Measurements from ENCODE around the gene TXNRD1.

Gene TXNRD1

DNA sequence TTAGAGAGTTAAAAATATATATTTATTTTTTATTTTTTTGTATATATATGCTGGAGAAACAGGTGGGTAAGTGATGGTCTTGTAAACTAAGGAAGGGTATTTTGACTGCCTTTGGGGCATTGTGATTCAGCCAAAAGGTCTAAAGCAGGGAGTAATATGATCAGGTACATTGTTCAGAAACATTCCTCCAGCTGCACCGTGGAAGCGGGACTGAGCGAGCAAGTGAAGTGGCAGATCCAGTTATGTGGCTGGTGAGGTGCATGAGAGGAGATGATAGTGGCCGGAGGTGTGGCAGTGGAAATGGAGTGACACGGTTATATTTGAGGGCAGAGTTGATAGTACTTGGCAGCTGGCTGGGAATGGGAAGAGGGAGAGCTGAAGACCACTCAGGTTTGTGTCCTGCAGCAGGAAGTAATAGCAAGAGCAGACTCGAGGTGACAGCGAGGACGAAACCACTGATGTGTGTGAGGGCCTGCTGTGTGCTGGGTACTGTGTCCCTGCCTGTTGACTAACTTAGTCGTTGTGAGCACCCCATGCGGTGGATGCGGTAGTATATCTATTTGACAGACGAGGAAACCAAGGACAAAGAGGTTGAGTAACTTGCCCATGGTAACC, 127.2 kb downstream of the TXNRD1 start:
- no peak overlapping the region for H3K27ac ChIP-seq
- H3K4me1 ChIP-seq, result no peaks in the 10 kb centered on the region
- no peak overlapping the region for H3K4me3 ChIP-seq
- H3K27me3 ChIP-seq, result no peaks in the 10 kb centered on the region
- no peak overlapping the region for H3K4me2 ChIP-seq
- H3K9ac ChIP-seq, result no peak overlapping the region
- peaks cover 86% of the 10 kb centered on the region for H4K20me1 ChIP-seq
- peaks cover 100% of the 10 kb centered on the region for H3K36me3 ChIP-seq
- no peaks in the 10 kb centered on the region for H3K9me3 ChIP-seq
- no peak for TF ChIP-seq Cebpa-rat (IDR thresholded peaks at IDR 0.05)

DNA sequence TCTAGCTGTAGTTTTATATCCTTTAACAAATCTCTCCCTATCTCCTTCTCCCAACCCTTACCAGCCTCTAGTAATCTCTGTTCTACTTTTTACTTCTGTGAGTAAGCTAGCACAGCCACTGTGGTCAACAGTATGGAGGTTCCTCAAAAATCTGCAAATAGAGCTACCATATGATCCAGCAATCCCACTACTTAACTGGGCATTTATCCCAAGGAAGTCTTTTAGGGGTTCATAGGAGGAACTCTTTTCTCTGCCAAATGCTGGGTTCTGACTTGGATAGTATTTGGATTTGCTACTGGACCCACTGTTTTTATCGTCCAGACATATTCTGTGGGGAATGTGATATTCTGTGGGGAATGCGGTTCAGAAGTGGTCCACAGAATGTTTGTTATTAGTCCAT, 129.1 kb downstream of the TXNRD1 start:
- no peak for TF ChIP-seq Cebpa-rat (IDR thresholded peaks at IDR 0.05)
- H3K4me3 ChIP-seq, result no peak overlapping the region
- H3K27me3 ChIP-seq, result no peaks in the 10 kb centered on the region
- no peak overlapping the region for H3K27ac ChIP-seq
- no peaks in the 10 kb centered on the region for H3K4me1 ChIP-seq
- H3K4me2 ChIP-seq, result no peak overlapping the region
- H4K20me1 ChIP-seq, result peaks cover 91% of the 10 kb centered on the region
- no peak overlapping the region for H3K9ac ChIP-seq
- no peaks in the 10 kb centered on the region for H3K9me3 ChIP-seq
- peaks cover 100% of the 10 kb centered on the region for H3K36me3 ChIP-seq

DNA sequence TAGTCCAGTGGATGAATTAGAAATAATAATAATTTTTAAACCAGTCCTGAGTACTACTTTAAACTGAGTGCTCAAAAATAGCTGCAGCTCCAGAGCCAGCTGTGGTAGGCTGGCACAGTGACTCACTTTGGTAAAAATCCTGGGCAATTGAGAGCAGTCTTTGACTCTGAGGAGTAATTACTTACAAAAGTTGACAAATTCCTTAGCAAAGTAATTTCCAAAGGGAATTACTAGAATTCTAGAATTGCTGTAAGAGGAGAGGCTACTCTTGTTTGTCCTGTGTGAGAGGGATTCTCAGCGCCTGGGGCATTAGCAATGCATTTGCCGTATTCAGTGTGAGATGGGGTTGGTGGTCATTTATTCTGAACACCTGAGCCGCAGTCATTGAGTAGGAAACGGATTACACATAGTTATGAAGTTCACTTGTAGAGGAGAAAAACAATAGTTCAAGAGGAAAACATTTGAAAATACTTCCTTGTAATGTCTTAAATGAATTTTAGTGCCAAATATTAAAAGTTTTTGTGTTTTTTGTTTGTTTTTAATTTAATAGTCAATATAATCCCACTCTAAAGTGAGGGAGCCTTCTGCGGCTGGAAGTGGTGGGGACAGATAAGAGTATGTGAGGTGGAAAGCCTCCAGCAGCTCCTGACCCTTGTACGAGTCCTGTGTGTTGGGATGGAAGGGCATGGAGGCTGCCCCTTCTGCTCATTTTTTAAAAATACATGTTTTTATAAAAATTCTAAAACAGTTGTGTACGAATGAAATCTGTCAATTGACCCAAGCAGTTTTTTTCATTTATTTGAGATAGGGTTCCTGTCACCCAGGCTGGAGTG, 129.9 kb downstream of the TXNRD1 start:
- H3K4me2 ChIP-seq, result no peak overlapping the region
- no peaks in the 10 kb centered on the region for H3K9me3 ChIP-seq
- TF ChIP-seq Cebpa-rat (IDR thresholded peaks at IDR 0.05), result no peak
- no peak overlapping the region for H3K4me3 ChIP-seq
- H3K36me3 ChIP-seq, result peaks cover 100% of the 10 kb centered on the region
- H3K27me3 ChIP-seq, result no peaks in the 10 kb centered on the region
- H3K4me1 ChIP-seq, result no peaks in the 10 kb centered on the region
- no peak overlapping the region for H3K9ac ChIP-seq
- peaks cover 87% of the 10 kb centered on the region for H4K20me1 ChIP-seq
- H3K27ac ChIP-seq, result no peak overlapping the region

DNA sequence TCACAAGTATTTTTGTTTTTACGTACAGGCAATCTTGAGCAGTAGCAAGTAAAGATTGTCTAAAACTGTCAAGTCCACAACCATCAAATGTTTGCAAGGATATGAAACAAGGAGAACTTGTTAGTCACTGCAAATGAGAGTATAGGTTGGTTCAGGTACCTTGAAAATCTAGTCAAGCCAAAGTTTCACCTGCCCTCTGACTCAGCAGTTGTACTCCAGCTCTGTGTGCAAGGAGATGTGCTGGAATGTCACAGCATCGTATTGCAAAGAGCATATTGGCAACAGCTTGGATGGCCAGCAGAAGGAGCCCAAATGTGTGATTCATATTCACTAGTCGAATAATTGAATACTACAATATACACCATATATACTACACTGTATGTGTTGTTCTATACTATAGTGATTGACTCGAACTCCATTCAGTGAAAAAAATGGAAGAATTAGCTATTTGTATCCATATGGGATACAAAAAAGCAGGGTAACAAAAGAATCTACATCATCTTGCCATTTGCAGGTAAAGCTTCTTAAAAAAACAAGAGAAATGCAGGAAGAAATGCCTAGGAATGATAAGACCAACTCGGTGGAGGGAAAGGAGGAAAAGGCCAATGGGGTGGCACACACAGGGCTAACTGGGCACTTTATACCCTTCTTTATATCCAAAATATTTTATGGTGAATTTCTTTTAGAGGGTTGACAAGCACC, 131.9 kb downstream of the TXNRD1 start:
- Histone ChIP-seq H3K4me1 (no peaks in the 10 kb centered on the region), H3K27me3 (no peaks in the 10 kb centered on the region), H3K36me3 (peaks cover 100% of the 10 kb centered on the region), H3K4me2 (no peak overlapping the region), H3K9ac (no peak overlapping the region), H3K4me3 (no peak overlapping the region), H4K20me1 (peaks cover 89% of the 10 kb centered on the region), H3K27ac (no peak overlapping the region), H3K9me3 (no peaks in the 10 kb centered on the region)
- no peak for TF ChIP-seq Cebpa-rat (IDR thresholded peaks at IDR 0.05)

DNA sequence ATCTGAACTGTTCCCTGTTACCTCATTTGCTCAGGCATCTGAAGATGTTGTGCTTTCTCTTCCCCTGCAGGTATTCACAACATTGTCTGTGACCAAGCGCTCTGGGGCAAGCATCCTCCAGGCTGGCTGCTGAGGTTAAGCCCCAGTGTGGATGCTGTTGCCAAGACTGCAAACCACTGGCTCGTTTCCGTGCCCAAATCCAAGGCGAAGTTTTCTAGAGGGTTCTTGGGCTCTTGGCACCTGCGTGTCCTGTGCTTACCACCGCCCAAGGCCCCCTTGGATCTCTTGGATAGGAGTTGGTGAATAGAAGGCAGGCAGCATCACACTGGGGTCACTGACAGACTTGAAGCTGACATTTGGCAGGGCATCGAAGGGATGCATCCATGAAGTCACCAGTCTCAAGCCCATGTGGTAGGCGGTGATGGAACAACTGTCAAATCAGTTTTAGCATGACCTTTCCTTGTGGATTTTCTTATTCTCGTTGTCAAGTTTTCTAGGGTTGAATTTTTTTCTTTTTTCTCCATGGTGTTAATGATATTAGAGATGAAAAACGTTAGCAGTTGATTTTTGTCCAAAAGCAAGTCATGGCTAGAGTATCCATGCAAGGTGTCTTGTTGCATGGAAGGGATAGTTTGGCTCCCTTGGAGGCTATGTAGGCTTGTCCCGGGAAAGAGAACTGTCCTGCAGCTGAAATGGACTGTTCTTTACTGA, 132.9 kb downstream of the TXNRD1 start:
- no peak overlapping the region for H3K4me2 ChIP-seq
- no peak overlapping the region for H3K9ac ChIP-seq
- H3K9me3 ChIP-seq, result no peaks in the 10 kb centered on the region
- no peak overlapping the region for H3K4me3 ChIP-seq
- no peaks in the 10 kb centered on the region for H3K27me3 ChIP-seq
- peaks cover 80% of the 10 kb centered on the region for H4K20me1 ChIP-seq
- H3K36me3 ChIP-seq, result peaks cover 99% of the 10 kb centered on the region
- H3K27ac ChIP-seq, result no peak overlapping the region
- no peaks in the 10 kb centered on the region for H3K4me1 ChIP-seq
- TF ChIP-seq Cebpa-rat (IDR thresholded peaks at IDR 0.05), result no peak

DNA sequence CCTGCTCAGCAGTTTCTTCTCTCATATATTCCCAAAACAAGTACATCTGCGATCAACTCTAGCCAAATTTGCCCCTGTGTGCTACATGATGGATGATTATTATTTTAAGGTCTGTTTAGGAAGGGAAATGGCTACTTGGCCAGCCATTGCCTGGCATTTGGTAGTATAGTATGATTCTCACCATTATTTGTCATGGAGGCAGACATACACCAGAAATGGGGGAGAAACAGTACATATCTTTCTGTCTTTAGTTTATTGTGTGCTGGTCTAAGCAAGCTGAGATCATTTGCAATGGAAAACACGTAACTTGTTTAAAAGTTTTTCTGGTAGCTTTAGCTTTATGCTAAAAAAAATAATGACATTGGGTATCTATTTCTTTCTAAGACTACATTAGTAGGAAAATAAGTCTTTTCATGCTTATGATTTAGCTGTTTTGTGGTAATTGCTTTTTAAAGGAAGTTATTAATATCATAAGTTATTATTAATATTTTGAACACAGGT, 133.5 kb downstream of the TXNRD1 start:
- H3K9me3 ChIP-seq, result no peaks in the 10 kb centered on the region
- no peaks in the 10 kb centered on the region for H3K27me3 ChIP-seq
- H3K4me3 ChIP-seq, result no peak overlapping the region
- no peak overlapping the region for H3K4me2 ChIP-seq
- H3K9ac ChIP-seq, result no peak overlapping the region
- peaks cover 74% of the 10 kb centered on the region for H4K20me1 ChIP-seq
- peaks cover 99% of the 10 kb centered on the region for H3K36me3 ChIP-seq
- TF ChIP-seq Cebpa-rat (IDR thresholded peaks at IDR 0.05), result no peak
- no peak overlapping the region for H3K27ac ChIP-seq
- no peaks in the 10 kb centered on the region for H3K4me1 ChIP-seq

DNA sequence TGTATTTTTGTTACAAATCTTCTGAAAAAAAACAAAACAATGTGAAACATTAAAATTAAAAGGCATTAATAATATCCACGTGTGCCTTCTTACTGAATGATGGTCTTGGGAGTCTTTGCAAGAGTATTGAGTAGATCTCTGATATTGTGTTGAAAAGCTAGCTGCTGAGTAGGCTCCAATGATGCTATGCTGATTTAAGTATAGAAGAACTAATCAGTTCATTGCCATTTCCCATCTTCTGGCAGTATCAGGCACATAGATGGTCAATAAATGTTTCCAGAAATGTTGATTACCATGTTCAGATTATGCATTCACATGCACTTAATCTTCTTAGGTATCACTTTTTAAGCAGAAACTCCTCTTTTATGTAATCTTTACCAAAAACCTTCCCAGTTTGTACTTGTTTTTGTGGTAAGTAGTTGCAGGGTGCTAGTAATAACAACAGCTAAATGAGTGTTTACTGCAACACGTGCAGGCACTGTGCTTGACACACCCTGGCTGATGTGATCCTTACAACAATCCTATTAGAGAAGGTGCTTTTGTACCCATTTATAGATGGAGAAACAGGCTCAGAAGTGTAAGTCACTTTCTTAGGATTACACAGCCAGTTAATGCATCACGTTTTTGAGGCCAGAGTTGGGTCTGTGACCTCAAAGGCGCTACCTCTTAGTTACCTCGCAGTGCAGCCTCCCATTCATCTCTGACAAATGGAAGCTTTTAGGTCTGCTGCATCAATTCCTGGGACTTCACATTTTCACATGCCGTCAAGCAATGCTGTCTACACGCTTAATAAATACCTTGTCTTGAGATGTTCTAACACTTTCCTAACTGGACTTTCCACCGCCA, 134.9 kb downstream of the TXNRD1 start:
- Histone ChIP-seq H3K9ac (no peak overlapping the region), H3K4me1 (no peaks in the 10 kb centered on the region), H4K20me1 (peaks cover 60% of the 10 kb centered on the region), H3K27ac (no peak overlapping the region), H3K9me3 (no peaks in the 10 kb centered on the region), H3K4me3 (no peak overlapping the region), H3K4me2 (no peak overlapping the region), H3K27me3 (no peaks in the 10 kb centered on the region), H3K36me3 (peaks cover 99% of the 10 kb centered on the region)
- no peak for TF ChIP-seq Cebpa-rat (IDR thresholded peaks at IDR 0.05)

DNA sequence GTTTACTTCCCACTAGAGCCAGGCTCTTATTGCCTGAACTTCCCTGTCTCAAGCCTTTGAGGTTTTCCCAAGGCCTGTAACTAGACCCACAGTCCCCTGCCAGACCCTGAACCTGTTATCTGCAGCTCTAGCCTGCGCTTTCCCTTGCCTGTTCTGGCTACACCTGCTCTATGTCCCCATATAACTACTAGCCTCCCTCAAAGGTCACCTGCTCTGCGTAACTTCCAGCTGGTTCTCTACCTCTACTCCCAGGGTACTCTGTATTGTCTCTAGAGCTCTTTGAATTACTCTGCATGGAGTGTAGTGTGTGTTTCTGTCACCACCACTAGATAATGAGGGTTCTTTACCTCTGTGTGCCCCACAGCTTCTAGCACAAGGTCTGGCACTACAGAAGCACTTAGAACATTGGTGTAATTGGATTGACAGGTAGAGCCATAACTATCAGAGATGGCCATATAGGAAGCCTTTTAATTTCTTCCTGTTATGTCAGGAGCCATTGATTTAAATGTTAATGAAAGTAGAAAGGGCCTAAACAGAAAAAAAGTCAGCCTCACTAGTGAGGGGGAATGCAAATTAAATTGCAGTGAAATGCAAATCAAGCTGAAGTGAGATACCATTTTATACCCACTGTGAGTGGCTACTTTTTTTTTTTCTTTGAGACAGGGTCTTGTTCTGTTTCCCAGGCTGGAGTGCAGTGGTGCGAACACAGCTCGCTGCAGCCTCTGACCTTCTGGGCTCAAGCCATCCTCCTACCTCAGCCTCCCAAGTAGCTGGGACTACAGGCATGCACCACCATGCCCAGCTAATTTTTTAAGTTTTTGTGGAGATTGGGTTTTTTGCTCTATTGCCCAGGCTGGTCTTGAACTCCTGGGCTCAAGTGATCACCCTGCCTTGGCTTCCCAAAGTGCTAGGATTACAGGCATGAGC, 135.7 kb downstream of the TXNRD1 start:
- Histone ChIP-seq H3K36me3 (peaks cover 92% of the 10 kb centered on the region), H3K9me3 (no peaks in the 10 kb centered on the region), H3K27me3 (no peaks in the 10 kb centered on the region), H3K4me3 (no peak overlapping the region), H4K20me1 (peaks cover 51% of the 10 kb centered on the region), H3K4me2 (no peak overlapping the region), H3K9ac (no peak overlapping the region), H3K27ac (no peak overlapping the region), H3K4me1 (no peaks in the 10 kb centered on the region)
- TF ChIP-seq Cebpa-rat (IDR thresholded peaks at IDR 0.05), result no peak
